ENCODE data around the gene CELF4. TPM values are rescaled to one million over a fixed set of nuclear protein-coding genes. Genes with fewer than 3 reads are reported as not detected.

CELF4 gene
- total and polyA plus RNA-seq, 10 of the 15 experiments (the other 5 are each of a cell fraction or from before 2014, with no cell fraction given) = 0.03 to 0.32 TPM; not detected in 8

DNA sequence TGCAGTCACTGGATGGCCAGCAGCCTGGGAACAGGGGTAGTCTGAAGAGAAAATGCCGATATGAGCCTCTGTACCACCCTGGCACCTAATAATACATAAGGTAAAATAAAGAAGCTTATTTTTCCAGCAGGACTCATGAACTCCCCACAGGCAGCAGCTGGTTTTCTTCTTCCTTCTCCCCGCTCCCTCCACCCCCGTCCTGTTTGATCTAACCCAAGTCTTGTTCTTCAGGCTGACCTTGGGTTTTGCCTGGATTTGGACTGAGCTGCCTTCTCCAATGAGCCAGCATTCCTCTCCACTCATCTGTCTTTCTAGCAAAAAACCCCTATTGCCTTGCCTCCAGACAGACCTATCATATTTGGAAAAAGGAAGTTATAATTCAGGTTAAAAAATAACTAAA, 111.8 kb downstream of the CELF4 start (continued):
- no peak for TF ChIP-seq USF1 (IDR thresholded peaks at IDR 0.05; ENCODE audit: borderline replicate concordance, extremely low read length, insufficient read depth, low read depth, low read length)
- TF ChIP-seq FOS (IDR thresholded peaks at IDR 0.05; ENCODE audit: borderline replicate concordance, extremely low read depth, insufficient read length) = no peak
- TF ChIP-seq, protein P1, sequence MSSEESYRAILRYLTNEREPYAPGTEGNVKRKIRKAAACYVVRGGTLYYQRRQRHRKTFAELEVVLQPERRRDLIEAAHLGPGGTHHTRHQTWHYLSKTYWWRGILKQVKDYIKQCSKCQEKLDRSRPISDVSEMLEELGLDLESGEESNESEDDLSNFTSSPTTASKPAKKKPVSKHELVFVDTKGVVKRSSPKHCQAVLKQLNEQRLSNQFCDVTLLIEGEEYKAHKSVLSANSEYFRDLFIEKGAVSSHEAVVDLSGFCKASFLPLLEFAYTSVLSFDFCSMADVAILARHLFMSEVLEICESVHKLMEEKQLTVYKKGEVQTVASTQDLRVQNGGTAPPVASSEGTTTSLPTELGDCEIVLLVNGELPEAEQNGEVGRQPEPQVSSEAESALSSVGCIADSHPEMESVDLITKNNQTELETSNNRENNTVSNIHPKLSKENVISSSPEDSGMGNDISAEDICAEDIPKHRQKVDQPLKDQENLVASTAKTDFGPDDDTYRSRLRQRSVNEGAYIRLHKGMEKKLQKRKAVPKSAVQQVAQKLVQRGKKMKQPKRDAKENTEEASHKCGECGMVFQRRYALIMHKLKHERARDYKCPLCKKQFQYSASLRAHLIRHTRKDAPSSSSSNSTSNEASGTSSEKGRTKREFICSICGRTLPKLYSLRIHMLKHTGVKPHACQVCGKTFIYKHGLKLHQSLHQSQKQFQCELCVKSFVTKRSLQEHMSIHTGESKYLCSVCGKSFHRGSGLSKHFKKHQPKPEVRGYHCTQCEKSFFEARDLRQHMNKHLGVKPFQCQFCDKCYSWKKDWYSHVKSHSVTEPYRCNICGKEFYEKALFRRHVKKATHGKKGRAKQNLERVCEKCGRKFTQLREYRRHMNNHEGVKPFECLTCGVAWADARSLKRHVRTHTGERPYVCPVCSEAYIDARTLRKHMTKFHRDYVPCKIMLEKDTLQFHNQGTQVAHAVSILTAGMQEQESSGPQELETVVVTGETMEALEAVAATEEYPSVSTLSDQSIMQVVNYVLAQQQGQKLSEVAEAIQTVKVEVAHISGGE (CRISPR knock-in tag; IDR thresholded peaks at IDR 0.05) = no peak
- no peak for TF ChIP-seq CREM (IDR thresholded peaks at IDR 0.05; ENCODE audit: low read depth)
- no peak for TF ChIP-seq ZNF687 (IDR thresholded peaks at IDR 0.05)
- TF ChIP-seq EED (IDR thresholded peaks at IDR 0.05; ENCODE audit: low read depth) = no peak
- no peak for TF ChIP-seq ZZZ3 (IDR thresholded peaks at IDR 0.05; ENCODE audit: control insufficient read depth, insufficient read length, low read depth)
- no peak for TF ChIP-seq ZNF24 (IDR thresholded peaks at IDR 0.05)
- TF ChIP-seq MYC (IDR thresholded peaks at IDR 0.05; ENCODE audit: insufficient read depth, insufficient read length, insufficient replicate concordance, low read length, severe bottlenecking) = no peak
- TF ChIP-seq, protein P2, sequence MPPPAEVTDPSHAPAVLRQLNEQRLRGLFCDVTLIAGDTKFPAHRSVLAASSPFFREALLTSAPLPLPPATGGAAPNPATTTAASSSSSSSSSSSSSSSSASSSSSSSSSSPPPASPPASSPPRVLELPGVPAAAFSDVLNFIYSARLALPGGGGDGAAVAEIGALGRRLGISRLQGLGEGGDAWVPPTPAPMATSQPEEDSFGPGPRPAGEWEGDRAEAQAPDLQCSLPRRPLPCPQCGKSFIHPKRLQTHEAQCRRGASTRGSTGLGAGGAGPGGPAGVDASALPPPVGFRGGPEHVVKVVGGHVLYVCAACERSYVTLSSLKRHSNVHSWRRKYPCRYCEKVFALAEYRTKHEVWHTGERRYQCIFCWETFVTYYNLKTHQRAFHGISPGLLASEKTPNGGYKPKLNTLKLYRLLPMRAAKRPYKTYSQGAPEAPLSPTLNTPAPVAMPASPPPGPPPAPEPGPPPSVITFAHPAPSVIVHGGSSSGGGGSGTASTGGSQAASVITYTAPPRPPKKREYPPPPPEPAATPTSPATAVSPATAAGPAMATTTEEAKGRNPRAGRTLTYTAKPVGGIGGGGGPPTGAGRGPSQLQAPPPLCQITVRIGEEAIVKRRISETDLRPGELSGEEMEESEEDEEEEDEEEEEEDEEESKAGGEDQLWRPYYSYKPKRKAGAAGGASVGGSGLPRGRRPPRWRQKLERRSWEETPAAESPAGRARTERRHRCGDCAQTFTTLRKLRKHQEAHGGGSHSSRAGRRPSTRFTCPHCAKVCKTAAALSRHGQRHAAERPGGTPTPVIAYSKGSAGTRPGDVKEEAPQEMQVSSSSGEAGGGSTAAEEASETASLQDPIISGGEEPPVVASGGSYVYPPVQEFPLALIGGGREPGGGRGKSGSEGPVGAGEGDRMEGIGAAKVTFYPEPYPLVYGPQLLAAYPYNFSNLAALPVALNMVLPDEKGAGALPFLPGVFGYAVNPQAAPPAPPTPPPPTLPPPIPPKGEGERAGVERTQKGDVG (CRISPR knock-in tag; IDR thresholded peaks at IDR 0.05) = no peak

All from GM12878 (cell line).